ENCODE measurements around the gene PHAX. TPM values are rescaled to one million over a fixed set of nuclear protein-coding genes. Genes with fewer than 3 reads are reported as not detected.
"Not testable (repeated sequence)": the region's sequence is repeated elsewhere in the genome, so short reads cannot be mapped to it uniquely, and the experiment has no call there.

Gene PHAX
- polyA plus RNA-seq, 2 of the 4 experiments (the other 2 are of a cell fraction) = 74.8 to 90.2 TPM

DNA sequence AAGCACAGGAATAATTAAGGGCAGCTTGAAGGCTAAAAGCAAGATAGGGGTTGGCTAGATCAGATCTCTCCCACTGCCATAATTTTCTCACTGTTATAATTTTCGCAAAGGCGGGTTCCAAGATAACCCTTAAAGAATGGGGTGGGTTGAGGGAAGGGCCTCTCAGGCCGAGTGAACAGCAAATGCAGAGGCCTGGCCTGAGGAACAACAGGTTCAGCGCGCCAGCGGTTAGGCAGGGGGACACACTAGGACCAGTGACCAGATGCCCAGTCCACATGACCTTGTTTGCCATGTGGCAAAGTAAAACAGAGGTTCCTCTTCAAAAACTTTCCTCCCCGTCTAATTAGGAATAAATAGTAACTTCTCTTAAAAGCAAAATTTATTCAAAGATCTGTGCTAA, 1.2 kb upstream of the PHAX start (continued):
- no peak for TF ChIP-seq HDAC2 (IDR thresholded peaks at IDR 0.05)
- no peak for TF ChIP-seq POLR2AphosphoS2 (conservative IDR thresholded peaks at IDR 0.05; ENCODE audit: low read length)
- TF ChIP-seq SMC3 (IDR thresholded peaks at IDR 0.05) = no peak
- TF ChIP-seq, protein P1, sequence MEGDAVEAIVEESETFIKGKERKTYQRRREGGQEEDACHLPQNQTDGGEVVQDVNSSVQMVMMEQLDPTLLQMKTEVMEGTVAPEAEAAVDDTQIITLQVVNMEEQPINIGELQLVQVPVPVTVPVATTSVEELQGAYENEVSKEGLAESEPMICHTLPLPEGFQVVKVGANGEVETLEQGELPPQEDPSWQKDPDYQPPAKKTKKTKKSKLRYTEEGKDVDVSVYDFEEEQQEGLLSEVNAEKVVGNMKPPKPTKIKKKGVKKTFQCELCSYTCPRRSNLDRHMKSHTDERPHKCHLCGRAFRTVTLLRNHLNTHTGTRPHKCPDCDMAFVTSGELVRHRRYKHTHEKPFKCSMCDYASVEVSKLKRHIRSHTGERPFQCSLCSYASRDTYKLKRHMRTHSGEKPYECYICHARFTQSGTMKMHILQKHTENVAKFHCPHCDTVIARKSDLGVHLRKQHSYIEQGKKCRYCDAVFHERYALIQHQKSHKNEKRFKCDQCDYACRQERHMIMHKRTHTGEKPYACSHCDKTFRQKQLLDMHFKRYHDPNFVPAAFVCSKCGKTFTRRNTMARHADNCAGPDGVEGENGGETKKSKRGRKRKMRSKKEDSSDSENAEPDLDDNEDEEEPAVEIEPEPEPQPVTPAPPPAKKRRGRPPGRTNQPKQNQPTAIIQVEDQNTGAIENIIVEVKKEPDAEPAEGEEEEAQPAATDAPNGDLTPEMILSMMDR (IDR thresholded peaks at IDR 0.05) = no peak

DNA sequence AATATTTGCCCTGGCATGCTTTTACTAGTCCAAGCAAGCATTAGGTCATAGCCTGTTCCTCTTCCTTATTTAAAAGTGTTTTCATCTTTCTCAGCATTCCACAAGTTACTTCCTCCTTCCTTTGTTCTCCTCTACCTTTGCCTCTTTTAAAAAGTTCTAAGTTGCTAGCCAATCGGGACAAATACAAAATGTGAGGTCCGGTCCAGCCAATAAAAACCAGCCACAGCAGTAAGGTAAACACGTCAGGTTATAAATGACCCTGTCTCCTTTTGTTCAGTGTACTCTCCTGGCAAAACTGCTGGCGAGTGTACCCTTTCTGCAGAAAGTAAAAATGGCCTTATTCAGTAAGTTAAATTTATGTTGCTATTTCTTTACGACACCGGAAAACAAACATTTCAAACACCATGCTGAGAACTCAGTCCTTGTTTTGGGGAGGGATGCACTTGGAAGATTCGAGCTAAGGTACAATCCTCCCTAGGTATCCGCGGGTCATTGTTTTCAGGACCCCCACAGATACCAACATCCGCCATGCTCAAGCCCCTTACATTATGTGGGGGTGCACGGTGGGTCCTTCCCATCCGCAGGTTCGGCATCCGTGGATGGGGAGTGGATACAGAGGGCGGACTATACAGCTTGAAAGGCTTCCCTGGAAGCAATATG, 646 bp upstream of the PHAX start:
- ATAC-seq = peak; percentile 76 to 82; a peak in 5 of 6 replicates
- FAIRE-seq; H3K9me3 ChIP-seq; DNase-seq (ENCODE audit: low read depth in 1 of 2, low spot score in 1 of 2): not testable (repeated sequence)
- Histone ChIP-seq H3K27ac (peak overlapping the region; percentile 96 to 98), H3K4me2 (peak overlapping the region; percentile 83), H3K4me3 (peak overlapping the region; percentile 94), H3K4me1 (peaks cover 18% of the 10 kb centered on the region; the same call in 2 of the 3 replicates)
- ChIA-PET CTCF (interaction anchor here (0.6 to 3.5 kb wide), 24 partner anchors 9 to 257 kb away, joined by 3 to 22 read pairs (median 5); partner anchors contain the start of gene LMNB1), POLR2A (interaction anchor here (0.6 to 1.6 kb wide), 2 partner anchors 178 to 247 kb away, joined by 3 to 5 read pairs; partner anchors contain the start of gene LMNB1)
- WGBS (ENCODE audit: missing lambda C conversion rate) = 60% methylated on average over 15 of the region's 15 CpGs

GRCh38 chr5:126603402-126603991, 2.8 kb downstream of the PHAX start:
- POLR2A ChIA-PET = interaction anchor here (0.6 kb wide), 1 partner anchor 21 kb away, joined by 4 read pairs; no protein-coding TSS in a partner anchor
- WGBS (ENCODE audit: missing lambda C conversion rate) = 95% methylated on average over 6 of the region's 6 CpGs

GRCh38 chr5:126605525-126605924, 4.8 kb downstream of the PHAX start:
- WGBS (ENCODE audit: missing lambda C conversion rate) = 95% methylated on average over 5 of the region's 5 CpGs
- DNase-seq (ENCODE audit: low read depth in 1 of 2, low spot score in 1 of 2) (no peak), FAIRE-seq (no peak), ATAC-seq (no peak)
- H3K27ac ChIP-seq = no peak overlapping the region
- peaks cover 9% of the 10 kb centered on the region; the same call in 2 of the 3 replicates for H3K4me1 ChIP-seq
- H3K9me3 ChIP-seq = no peaks in the 10 kb centered on the region
- no peak overlapping the region for H3K4me2 ChIP-seq
- ChIA-PET CTCF (interaction anchor here (2.7 kb wide), 1 partner anchor 11 kb away, joined by 12 read pairs; the partner anchor contains the start of gene ALDH7A1), POLR2A (interaction anchor here (0.7 kb wide), 1 partner anchor 20 kb away, joined by 11 read pairs; no protein-coding TSS in a partner anchor)
- no peak for TF ChIP-seq RAD21 (conservative IDR thresholded peaks at IDR 0.05 in 1 of 2, IDR thresholded peaks at IDR 0.05 in 1 of 2)
- no peak for TF ChIP-seq TP53 (CRISPR knock-in tag; IDR thresholded peaks at IDR 0.05)
- no peak for TF ChIP-seq TFCP2L1 (CRISPR knock-in tag; IDR thresholded peaks at IDR 0.05)
- no peak for TF ChIP-seq CBX2 (IDR thresholded peaks at IDR 0.05; ENCODE audit: borderline replicate concordance, low read depth)
- no peak for TF ChIP-seq JUNB (IDR thresholded peaks at IDR 0.05)
- TF ChIP-seq SMC3 (IDR thresholded peaks at IDR 0.05) = no peak
- no peak for TF ChIP-seq RNF2 (IDR thresholded peaks at IDR 0.05; ENCODE audit: borderline replicate concordance, low read depth)
- no peak for TF ChIP-seq FOSB (CRISPR knock-in tag; IDR thresholded peaks at IDR 0.05)
- TF ChIP-seq, protein P1 (IDR thresholded peaks at IDR 0.05) = no peak
- no peak for TF ChIP-seq MAZ (IDR thresholded peaks at IDR 0.05; ENCODE audit: borderline replicate concordance, low read depth, low read length)
- no peak for TF ChIP-seq FOXS1 (CRISPR knock-in tag; IDR thresholded peaks at IDR 0.05)
- TF ChIP-seq KDM5A (IDR thresholded peaks at IDR 0.05) = no peak
- no peak for TF ChIP-seq POLR2AphosphoS2 (conservative IDR thresholded peaks at IDR 0.05; ENCODE audit: low read length)
- no peak for TF ChIP-seq PHF8 (IDR thresholded peaks at IDR 0.05; ENCODE audit: borderline replicate concordance, low read depth)
- H3K4me3 ChIP-seq = no peak overlapping the region

More at GRCh38 chr5:126603402-126603991, 2.8 kb downstream of the PHAX start:
- ATAC-seq = no peak
- H3K4me3 ChIP-seq = no peak overlapping the region
- H3K27ac ChIP-seq = no peak overlapping the region
- H3K4me1 ChIP-seq = peaks cover 12% of the 10 kb centered on the region; the same call in 2 of the 3 replicates
- no peaks in the 10 kb centered on the region for H3K9me3 ChIP-seq
- TF ChIP-seq, protein P2, sequence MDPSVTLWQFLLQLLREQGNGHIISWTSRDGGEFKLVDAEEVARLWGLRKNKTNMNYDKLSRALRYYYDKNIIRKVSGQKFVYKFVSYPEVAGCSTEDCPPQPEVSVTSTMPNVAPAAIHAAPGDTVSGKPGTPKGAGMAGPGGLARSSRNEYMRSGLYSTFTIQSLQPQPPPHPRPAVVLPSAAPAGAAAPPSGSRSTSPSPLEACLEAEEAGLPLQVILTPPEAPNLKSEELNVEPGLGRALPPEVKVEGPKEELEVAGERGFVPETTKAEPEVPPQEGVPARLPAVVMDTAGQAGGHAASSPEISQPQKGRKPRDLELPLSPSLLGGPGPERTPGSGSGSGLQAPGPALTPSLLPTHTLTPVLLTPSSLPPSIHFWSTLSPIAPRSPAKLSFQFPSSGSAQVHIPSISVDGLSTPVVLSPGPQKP (IDR thresholded peaks at IDR 0.05; ENCODE audit: low read depth, low read length) = no peak
- TF ChIP-seq KDM5A (IDR thresholded peaks at IDR 0.05) (no peak), JUN (IDR thresholded peaks at IDR 0.05) (no peak), FOXS1 (CRISPR knock-in tag; IDR thresholded peaks at IDR 0.05) (no peak), PHF8 (IDR thresholded peaks at IDR 0.05; ENCODE audit: borderline replicate concordance, low read depth) (no peak), CHD4 (IDR thresholded peaks at IDR 0.05; ENCODE audit: borderline replicate concordance) (no peak), ESRRA (IDR thresholded peaks at IDR 0.05; ENCODE audit: borderline replicate concordance, low read length) (no peak), HOXB5 (CRISPR knock-in tag; IDR thresholded peaks at IDR 0.05) (no peak), ATOH8 (CRISPR knock-in tag; IDR thresholded peaks at IDR 0.05; ENCODE audit: low read depth) (no peak), EHF (CRISPR knock-in tag; IDR thresholded peaks at IDR 0.05) (no peak), NPAS2 (CRISPR knock-in tag; IDR thresholded peaks at IDR 0.05; ENCODE audit: borderline replicate concordance) (no peak)
- CTCF ChIA-PET = interaction anchor here (1.1 to 2.7 kb wide), 2 partner anchors 9 to 265 kb away, joined by 3 to 12 read pairs; partner anchors contain the start of gene ALDH7A1
- no peak for FAIRE-seq
- no peak for DNase-seq (ENCODE audit: low read depth in 1 of 2, low spot score in 1 of 2)
- H3K4me2 ChIP-seq = no peak overlapping the region

All from A549 (cell line).